Peyer's patch (tissue), 4 donors: ENCODE results near the gene KIF9.

Experiments
- CTCF ChIP-seq, 6 experiments: fragments of 450-650 bp in 4 of 6; fragments of 200-600 bp in 2 of 6; sonication (generic) in 1 of 6; IDR thresholded peaks; one replicate each; pipeline ENCODE4 v1.5.1; 2017 to 2019; ENCODE audit warnings: antibody characterized with exemption in 6 of 6, mild to moderate bottlenecking in 3 of 6, moderate library complexity in 1 of 6
- POLR2A ChIP-seq, 2 donors: fragments of 450-650 bp; IDR thresholded peaks; one replicate each; pipeline ENCODE4 v1.5.1; 2017; ENCODE audit warnings: antibody characterized with exemption in 2 of 2, mild to moderate bottlenecking in 2 of 2, moderate library complexity in 2 of 2

DNA sequence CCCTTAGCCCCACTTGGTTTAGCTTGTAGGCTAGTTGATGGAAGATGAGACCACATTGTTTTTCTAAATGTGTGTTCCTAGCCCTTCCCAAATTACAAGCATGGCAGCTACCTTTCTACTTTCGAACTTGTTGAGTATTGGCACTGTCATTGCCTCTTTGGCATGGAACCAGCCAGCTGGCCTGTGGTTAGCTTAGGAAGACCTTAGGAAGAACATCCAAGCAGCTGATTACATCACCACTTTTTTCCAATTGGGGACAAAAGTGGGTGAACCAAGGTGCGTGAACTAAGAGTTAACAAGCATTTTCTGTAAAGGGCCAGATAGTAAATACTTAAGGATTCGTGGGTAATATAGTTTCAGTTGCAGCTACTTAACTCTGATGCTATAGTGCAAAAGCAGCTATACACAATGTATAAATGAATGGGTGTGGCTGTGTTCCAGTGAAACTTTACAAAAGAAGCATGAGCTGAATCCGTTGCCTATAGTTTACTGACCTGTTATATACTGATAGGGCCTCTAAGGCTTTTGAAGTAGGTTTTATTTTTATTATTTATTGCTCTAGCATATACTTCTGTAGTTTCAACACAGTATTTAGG is 8.7 kb upstream of the KIF9 start:
- TF ChIP-seq CTCF (IDR thresholded peaks at IDR 0.05) (no peak), POLR2A (IDR thresholded peaks at IDR 0.05) (no peak)
